K562 (cell line): ENCODE results near the gene LSM14B. TPM values are rescaled to one million over a fixed set of nuclear protein-coding genes. Genes with fewer than 3 reads are reported as not detected.
A peak's percentile ranks its signal among the peaks of the same experiment; 100 is the strongest.

Source experiments
- ARNT ChIP-seq, 2 experiments: fragments of 450-650 bp; IDR thresholded peaks; 2 replicates each; pipeline ENCODE4 v1.6.1; 2016; ENCODE audit warnings: mild to moderate bottlenecking in 1 of 2
- ATF2 ChIP-seq: sonication (generic); formaldehyde crosslinking; IDR thresholded peaks from 2 replicates; pipeline ENCODE4 v1.8.1; 2022; ENCODE audit warnings: missing genetic modification reagents
- CEBPB ChIP-seq: fragments of 450-650 bp; IDR thresholded peaks from 2 replicates; pipeline ENCODE4 v1.6.1; 2016; ENCODE audit warnings: missing genetic modification characterization, missing compliant biosample characterization
- ESRRA ChIP-seq: fragments of 450-650 bp; IDR thresholded peaks from 2 replicates; pipeline ENCODE4 v1.6.1; 2014; ENCODE audit warnings: low read depth, mild to moderate bottlenecking, moderate library complexity, borderline replicate concordance
- HDGF ChIP-seq: fragments of 450-650 bp; IDR thresholded peaks from 2 replicates; pipeline ENCODE4 v1.6.1; 2016
- MBD1 ChIP-seq: fragments of 250-450 bp; sonication (Bioruptor Pico); IDR thresholded peaks from 2 replicates; pipeline ENCODE4 v1.8.0; 2022; ENCODE audit warnings: inconsistent platforms
- NKRF ChIP-seq: fragments of 450-650 bp; IDR thresholded peaks from 2 replicates; pipeline ENCODE4 v1.6.1; 2016; ENCODE audit warnings: borderline replicate concordance
- polyA plus RNA-seq, 8 experiments: library from polyadenylated mRNA; depleted of rRNA in 4 of 8; stranded (reverse) in 5 of 8; unstranded in 3 of 8; fragments of >200 nt; fragmentation: Nextera tagmentation in 2 of 8; fragmentation: Illumina TruSeq in 1 of 8; extraction: Ambion mirVana in 2 of 8; extraction: Trizol in 1 of 8; gene quantifications; 2 replicates each; pipeline versions ENCODE4 v1.2.1 to v1.2.3, GENCODE V29; 2011 to 2014; ENCODE audit warnings: inconsistent platforms in 1 of 8, missing spikeins in 1 of 8
- total RNA-seq, 7 experiments: library from RNA; depleted of rRNA in 6 of 7; stranded (reverse); fragments of >200 nt in 6 of 7; fragmentation: Illumina TruSeq in 2 of 7; extraction: Trizol in 2 of 7; gene quantifications; 2 replicates each; pipeline versions ENCODE4 v1.2.1 to v1.2.3, GENCODE V29; 2011 to 2021; ENCODE audit warnings: low replicate concordance in 1 of 7
- TF ChIP-seq, protein P1 (sequence below): fragments of 200-600 bp; sonication (generic); IDR thresholded peaks from one replicate; pipeline ENCODE4 v1.6.1; 2012; ENCODE audit warnings: mild to moderate bottlenecking, low read depth, low read length, inconsistent platforms

Gene LSM14B
- total and polyA plus RNA-seq, 9 of the 15 experiments (the other 6 are each of a cell fraction or from before 2014, with no cell fraction given) = 0.66 to 36.0 (median 20.2) TPM

GRCh38 chr20:62146019-62146755, 23.9 kb downstream of the LSM14B start (continued):
- TF ChIP-seq MBD1 (CRISPR knock-in tag) (no peak), ESRRA (peak; percentile 50; the same call in 1 of the 2 replicates), ARNT (IDR thresholded peaks at IDR 0.05) (0 out of 4 replicates have a peak, but pooled peaks of 1 of the 2 experiments have one; percentile 36), NKRF (peak; percentile 89), HDGF (no peak), CEBPB (tag) (no peak), ATF2 (CRISPR knock-in tag) (no peak)
- TF ChIP-seq, protein P1, sequence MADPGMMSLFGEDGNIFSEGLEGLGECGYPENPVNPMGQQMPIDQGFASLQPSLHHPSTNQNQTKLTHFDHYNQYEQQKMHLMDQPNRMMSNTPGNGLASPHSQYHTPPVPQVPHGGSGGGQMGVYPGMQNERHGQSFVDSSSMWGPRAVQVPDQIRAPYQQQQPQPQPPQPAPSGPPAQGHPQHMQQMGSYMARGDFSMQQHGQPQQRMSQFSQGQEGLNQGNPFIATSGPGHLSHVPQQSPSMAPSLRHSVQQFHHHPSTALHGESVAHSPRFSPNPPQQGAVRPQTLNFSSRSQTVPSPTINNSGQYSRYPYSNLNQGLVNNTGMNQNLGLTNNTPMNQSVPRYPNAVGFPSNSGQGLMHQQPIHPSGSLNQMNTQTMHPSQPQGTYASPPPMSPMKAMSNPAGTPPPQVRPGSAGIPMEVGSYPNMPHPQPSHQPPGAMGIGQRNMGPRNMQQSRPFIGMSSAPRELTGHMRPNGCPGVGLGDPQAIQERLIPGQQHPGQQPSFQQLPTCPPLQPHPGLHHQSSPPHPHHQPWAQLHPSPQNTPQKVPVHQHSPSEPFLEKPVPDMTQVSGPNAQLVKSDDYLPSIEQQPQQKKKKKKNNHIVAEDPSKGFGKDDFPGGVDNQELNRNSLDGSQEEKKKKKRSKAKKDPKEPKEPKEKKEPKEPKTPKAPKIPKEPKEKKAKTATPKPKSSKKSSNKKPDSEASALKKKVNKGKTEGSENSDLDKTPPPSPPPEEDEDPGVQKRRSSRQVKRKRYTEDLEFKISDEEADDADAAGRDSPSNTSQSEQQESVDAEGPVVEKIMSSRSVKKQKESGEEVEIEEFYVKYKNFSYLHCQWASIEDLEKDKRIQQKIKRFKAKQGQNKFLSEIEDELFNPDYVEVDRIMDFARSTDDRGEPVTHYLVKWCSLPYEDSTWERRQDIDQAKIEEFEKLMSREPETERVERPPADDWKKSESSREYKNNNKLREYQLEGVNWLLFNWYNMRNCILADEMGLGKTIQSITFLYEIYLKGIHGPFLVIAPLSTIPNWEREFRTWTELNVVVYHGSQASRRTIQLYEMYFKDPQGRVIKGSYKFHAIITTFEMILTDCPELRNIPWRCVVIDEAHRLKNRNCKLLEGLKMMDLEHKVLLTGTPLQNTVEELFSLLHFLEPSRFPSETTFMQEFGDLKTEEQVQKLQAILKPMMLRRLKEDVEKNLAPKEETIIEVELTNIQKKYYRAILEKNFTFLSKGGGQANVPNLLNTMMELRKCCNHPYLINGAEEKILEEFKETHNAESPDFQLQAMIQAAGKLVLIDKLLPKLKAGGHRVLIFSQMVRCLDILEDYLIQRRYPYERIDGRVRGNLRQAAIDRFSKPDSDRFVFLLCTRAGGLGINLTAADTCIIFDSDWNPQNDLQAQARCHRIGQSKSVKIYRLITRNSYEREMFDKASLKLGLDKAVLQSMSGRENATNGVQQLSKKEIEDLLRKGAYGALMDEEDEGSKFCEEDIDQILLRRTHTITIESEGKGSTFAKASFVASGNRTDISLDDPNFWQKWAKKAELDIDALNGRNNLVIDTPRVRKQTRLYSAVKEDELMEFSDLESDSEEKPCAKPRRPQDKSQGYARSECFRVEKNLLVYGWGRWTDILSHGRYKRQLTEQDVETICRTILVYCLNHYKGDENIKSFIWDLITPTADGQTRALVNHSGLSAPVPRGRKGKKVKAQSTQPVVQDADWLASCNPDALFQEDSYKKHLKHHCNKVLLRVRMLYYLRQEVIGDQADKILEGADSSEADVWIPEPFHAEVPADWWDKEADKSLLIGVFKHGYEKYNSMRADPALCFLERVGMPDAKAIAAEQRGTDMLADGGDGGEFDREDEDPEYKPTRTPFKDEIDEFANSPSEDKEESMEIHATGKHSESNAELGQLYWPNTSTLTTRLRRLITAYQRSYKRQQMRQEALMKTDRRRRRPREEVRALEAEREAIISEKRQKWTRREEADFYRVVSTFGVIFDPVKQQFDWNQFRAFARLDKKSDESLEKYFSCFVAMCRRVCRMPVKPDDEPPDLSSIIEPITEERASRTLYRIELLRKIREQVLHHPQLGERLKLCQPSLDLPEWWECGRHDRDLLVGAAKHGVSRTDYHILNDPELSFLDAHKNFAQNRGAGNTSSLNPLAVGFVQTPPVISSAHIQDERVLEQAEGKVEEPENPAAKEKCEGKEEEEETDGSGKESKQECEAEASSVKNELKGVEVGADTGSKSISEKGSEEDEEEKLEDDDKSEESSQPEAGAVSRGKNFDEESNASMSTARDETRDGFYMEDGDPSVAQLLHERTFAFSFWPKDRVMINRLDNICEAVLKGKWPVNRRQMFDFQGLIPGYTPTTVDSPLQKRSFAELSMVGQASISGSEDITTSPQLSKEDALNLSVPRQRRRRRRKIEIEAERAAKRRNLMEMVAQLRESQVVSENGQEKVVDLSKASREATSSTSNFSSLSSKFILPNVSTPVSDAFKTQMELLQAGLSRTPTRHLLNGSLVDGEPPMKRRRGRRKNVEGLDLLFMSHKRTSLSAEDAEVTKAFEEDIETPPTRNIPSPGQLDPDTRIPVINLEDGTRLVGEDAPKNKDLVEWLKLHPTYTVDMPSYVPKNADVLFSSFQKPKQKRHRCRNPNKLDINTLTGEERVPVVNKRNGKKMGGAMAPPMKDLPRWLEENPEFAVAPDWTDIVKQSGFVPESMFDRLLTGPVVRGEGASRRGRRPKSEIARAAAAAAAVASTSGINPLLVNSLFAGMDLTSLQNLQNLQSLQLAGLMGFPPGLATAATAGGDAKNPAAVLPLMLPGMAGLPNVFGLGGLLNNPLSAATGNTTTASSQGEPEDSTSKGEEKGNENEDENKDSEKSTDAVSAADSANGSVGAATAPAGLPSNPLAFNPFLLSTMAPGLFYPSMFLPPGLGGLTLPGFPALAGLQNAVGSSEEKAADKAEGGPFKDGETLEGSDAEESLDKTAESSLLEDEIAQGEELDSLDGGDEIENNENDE = no peak
